ENCODE data around the gene VSIG10L2. TPM values are rescaled to one million over a fixed set of nuclear protein-coding genes. Genes with fewer than 3 reads are reported as not detected.

Gene VSIG10L2
- total RNA-seq, 2 donors from 2014 or later, result not detected

DNA sequence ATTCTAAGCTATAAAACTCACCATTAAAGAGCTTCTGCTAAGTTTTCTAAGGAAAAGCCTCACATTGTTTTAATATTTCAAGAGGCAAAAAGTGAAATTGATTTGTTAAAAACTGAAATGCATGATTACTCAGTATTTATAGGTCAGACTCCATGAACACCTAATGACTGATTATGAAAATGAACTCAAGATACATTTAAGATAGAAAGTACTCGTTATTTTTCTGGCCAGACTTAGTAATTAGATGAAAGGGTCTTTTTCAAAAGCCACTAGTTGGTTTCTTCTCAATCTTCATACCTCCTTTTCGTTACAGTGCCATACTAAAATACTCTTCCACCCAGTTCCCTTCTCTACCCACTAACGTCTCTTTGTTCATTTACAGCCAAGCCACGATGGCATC, 56.3 kb downstream of the VSIG10L2 start:
- no peaks in the 10 kb centered on the region for H3K36me3 ChIP-seq (ENCODE audit: control insufficient read depth, insufficient read depth, low read length)
- Mint-ChIP-seq H3K4me1 (no peaks in the 10 kb centered on the region), H3K4me3 (no peak overlapping the region), H3K36me3 (ENCODE audit: low read depth) (peaks cover 40% of the 10 kb centered on the region), H3K27ac (no peak overlapping the region), H3K9me3 (no peaks in the 10 kb centered on the region), H3K27me3 (ENCODE audit: insufficient read depth) (no peaks in the 10 kb centered on the region)
- 88 to 100% methylated on average over 4 of the region's 4 CpGs for WGBS, 2 experiments (ENCODE audit: insufficient coverage in 1 of 2, insufficient read length in 1 of 2)
- no peaks in the 10 kb centered on the region for H3K4me1 ChIP-seq (ENCODE audit: control insufficient read depth, insufficient read depth, low read length)
- no peak for TF ChIP-seq CTCF (conservative IDR thresholded peaks at IDR 0.05)
- no peaks in the 10 kb centered on the region for H3K9me3 ChIP-seq (ENCODE audit: control insufficient read depth, low read length)
- H3K4me3 ChIP-seq (ENCODE audit: low read length), result no peak overlapping the region
- no peak overlapping the region for H3K9ac ChIP-seq (ENCODE audit: extremely low read depth, low read length, poor library complexity, severe bottlenecking)
- no peak overlapping the region for H3K27ac ChIP-seq (ENCODE audit: low read depth, low read length)
- DNase-seq, result no peak
- no peaks in the 10 kb centered on the region for H3K27me3 ChIP-seq (ENCODE audit: control insufficient read depth, insufficient read depth, low read length, poor library complexity, severe bottlenecking)

Other genes with a start within 250 kb of the VSIG10L2 start
- not detected for gene PATE1, start 199.8 kb upstream of the VSIG10L2 start, total RNA-seq
- under 1 TPM in 1 of 2 donors, not detected in 1; 0.79 TPM for gene PATE2, start 167.2 kb upstream of the VSIG10L2 start, total RNA-seq
- gene PATE3, start 157.9 kb upstream of the VSIG10L2 start, total RNA-seq, result not detected
- not detected for gene PATE4, start 112.7 kb upstream of the VSIG10L2 start, total RNA-seq
- 1 to 10 TPM; 6.6 to 7.7 TPM for gene HYLS1, start 58.4 kb upstream of the VSIG10L2 start, total RNA-seq
- 10 to 100 TPM; 12.6 to 13.7 TPM for gene PUS3, start 42.8 kb upstream of the VSIG10L2 start, total RNA-seq
- gene DDX25, start 41.5 kb upstream of the VSIG10L2 start, total RNA-seq, result 1 to 10 TPM; 3.3 to 8.4 TPM
- 10 to 100 TPM; 19.2 to 24.5 TPM for gene CDON, start 116.8 kb downstream of the VSIG10L2 start, total RNA-seq

All from endodermal cell (in vitro differentiated cells).